GM21825 (cell line): ENCODE data around the gene AADACL2.

Experiments used
- ATAC-seq: cut with Tn5 transposase; IDR thresholded peaks from one replicate; pipeline ENCODE4 v1.9.1; 2021; ENCODE audit warnings: mild to moderate bottlenecking, moderate library complexity; ENCODE audit not compliant: unreplicated experiment

Gene AADACL2

DNA sequence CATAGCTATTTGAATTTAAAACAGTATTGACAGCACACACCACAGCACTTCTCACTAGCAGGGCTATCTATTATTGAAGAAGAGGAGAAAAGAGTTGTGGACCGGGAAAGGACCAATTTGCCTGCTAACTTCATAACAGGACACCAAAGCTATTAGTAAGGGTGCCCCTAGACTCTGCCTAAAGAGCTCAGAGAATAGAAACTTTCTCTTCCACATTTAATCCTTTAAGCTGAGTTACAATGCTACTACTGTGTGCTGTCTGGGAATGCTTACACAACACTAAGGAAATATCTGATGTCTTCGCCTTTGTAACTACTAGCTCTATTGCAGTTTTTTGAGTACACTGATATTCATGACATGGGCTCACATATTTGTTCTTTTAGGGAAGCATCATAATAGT is 66.7 kb downstream of the AADACL2 start:
- no peak for ATAC-seq

DNA sequence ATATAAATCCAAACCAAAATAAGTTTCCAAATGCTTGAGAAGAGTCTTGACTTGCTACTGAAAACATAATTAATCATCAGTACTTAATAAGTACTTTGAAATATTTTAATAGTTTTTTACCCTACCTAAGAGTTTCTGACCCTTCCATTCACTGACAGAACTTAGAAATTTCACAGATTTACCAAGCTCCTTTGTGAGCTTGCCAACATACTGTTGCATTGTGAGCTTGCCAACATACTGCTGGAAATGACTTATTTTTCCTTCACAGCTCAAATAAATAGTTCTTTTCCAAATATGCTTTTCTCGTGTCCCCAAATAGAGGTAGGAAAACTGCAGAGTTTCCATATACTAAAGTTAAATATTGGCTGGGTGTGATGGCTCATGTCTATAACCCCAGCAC is 70.5 kb downstream of the AADACL2 start:
- ATAC-seq, result no peak

DNA sequence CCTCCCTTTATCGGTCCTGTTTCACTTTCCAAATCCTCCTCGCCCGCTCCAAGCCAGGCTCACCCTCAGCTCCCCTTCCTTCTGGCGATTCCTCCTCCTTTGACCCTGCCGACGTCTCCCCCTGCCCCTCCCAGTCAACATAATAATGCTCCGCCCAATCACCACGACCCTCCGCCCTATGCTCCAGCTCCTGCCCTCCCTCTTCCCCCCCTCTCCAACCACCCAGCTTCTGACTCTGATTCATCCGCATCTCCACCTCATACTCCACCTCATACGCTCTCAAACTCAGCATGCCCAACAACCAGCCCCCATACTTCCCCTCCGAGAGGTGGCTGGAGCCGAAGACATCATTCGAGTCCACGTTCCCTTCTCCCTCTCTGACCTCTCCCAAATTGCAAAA is 73.1 kb downstream of the AADACL2 start:
- no peak for ATAC-seq
